HG03139 (cell line): ENCODE results near the gene C10orf71.

ENCODE experiments used
- ATAC-seq: cut with Tn5 transposase; IDR thresholded peaks from one replicate; pipeline ENCODE4 v1.9.1; 2021; ENCODE audit not compliant: unreplicated experiment

Gene C10orf71

GRCh38 chr10:49332768-49333167 lies 33.8 kb downstream of the C10orf71 start:
- ATAC-seq = no peak

- no peak for ATAC-seq
Measured at GRCh38 chr10:49333192-49333591, 34.2 kb downstream of the C10orf71 start.

- no peak for ATAC-seq
Measured at GRCh38 chr10:49334964-49335363, 36.0 kb downstream of the C10orf71 start.

- no peak for ATAC-seq
Measured at GRCh38 chr10:49335364-49335972, 36.5 kb downstream of the C10orf71 start.

- ATAC-seq = no peak
Measured at GRCh38 chr10:49338604-49339003, 39.6 kb downstream of the C10orf71 start.

GRCh38 chr10:49344840-49345239 lies 45.9 kb downstream of the C10orf71 start:
- no peak for ATAC-seq

GRCh38 chr10:49347342-49347741 lies 48.4 kb downstream of the C10orf71 start:
- no peak for ATAC-seq

- no peak for ATAC-seq
Measured at GRCh38 chr10:49347827-49348226, 48.9 kb downstream of the C10orf71 start.

GRCh38 chr10:49348593-49348992 lies 49.6 kb downstream of the C10orf71 start:
- no peak for ATAC-seq

- no peak for ATAC-seq
Measured at GRCh38 chr10:49349390-49349789, 50.4 kb downstream of the C10orf71 start.

GRCh38 chr10:49350138-49350537 lies 51.2 kb downstream of the C10orf71 start:
- ATAC-seq = no peak

- no peak for ATAC-seq
Measured at GRCh38 chr10:49350846-49351532, 52.0 kb downstream of the C10orf71 start.

- ATAC-seq = no peak
Measured at GRCh38 chr10:49351669-49352068, 52.7 kb downstream of the C10orf71 start.

GRCh38 chr10:49352323-49352722 lies 53.4 kb downstream of the C10orf71 start:
- no peak for ATAC-seq

GRCh38 chr10:49353026-49353894 lies 54.3 kb downstream of the C10orf71 start:
- ATAC-seq = no peak

GRCh38 chr10:49353895-49354566 lies 55.1 kb downstream of the C10orf71 start:
- no peak for ATAC-seq

- no peak for ATAC-seq
Measured at GRCh38 chr10:49354593-49354992, 55.6 kb downstream of the C10orf71 start.

GRCh38 chr10:49355221-49355620 lies 56.3 kb downstream of the C10orf71 start:
- no peak for ATAC-seq

- no peak for ATAC-seq
Measured at GRCh38 chr10:49356181-49356580, 57.2 kb downstream of the C10orf71 start.

- no peak for ATAC-seq
Measured at GRCh38 chr10:49356944-49357343, 58.0 kb downstream of the C10orf71 start.

- no peak for ATAC-seq
Measured at GRCh38 chr10:49357910-49358309, 58.9 kb downstream of the C10orf71 start.
